GM20431 (cell line): ENCODE results near the gene SUSD3.

Source experiments
- in situ Hi-C: fragments of 300-500 bp; cut with MseI, MboI; formaldehyde crosslinking; loops from one replicate; pipeline ENCODE4 v1.15.0; 2020; ENCODE audit warnings: low sequenced_read_pairs; ENCODE audit not compliant: unreplicated experiment

Gene SUSD3

GRCh38 chr9:93028448-93029006, 30.0 kb upstream of the SUSD3 start:
- in situ Hi-C loops = no loop called here

GRCh38 chr9:93030642-93031628, 27.6 kb upstream of the SUSD3 start:
- in situ Hi-C loops = no loop called here

- in situ Hi-C loops = no loop called here
These were observed 26.7 kb upstream of the SUSD3 start for GRCh38 chr9:93031629-93032430.

DNA sequence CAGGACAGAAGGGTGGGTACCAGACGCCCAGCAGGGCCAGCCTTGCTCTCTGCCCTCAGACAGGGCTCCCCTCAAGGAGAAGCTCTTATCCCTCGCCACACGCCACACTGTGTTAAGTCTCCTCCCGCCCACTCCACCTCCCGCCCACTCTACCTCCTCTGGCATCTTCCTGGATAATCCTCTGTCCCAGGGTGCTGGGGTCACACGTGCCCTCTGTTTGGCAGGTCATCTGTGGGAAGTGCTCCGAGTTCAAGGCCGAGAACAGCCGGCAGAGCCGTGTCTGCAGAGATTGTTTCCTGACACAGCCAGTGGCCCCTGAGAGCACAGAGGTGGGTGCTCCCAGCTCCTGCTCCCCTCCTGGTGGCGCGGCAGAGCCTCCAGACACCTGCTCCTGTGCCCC, 26.0 kb upstream of the SUSD3 start:
- in situ Hi-C loops = no loop called here

DNA sequence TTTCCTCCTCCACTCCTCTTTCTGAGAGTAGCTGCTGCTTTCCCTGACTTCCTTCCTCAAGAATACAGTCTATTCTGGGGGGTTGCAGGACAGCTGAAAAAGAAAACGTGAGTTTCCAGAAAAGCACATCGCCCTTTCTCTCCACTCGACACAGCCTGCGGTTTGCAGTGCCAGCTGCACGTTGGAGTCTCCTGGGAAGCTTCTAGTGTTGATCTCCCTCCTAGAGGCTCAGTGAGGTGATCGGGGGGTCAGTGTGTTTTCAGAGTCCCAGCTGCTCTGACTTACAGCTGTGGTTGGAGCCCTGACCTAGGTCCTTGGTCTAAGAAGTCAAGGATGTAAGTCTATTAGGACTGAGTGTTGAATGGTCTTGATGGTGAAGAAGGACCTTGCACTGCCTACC, 25.0 kb upstream of the SUSD3 start:
- in situ Hi-C loops = no loop called here

DNA sequence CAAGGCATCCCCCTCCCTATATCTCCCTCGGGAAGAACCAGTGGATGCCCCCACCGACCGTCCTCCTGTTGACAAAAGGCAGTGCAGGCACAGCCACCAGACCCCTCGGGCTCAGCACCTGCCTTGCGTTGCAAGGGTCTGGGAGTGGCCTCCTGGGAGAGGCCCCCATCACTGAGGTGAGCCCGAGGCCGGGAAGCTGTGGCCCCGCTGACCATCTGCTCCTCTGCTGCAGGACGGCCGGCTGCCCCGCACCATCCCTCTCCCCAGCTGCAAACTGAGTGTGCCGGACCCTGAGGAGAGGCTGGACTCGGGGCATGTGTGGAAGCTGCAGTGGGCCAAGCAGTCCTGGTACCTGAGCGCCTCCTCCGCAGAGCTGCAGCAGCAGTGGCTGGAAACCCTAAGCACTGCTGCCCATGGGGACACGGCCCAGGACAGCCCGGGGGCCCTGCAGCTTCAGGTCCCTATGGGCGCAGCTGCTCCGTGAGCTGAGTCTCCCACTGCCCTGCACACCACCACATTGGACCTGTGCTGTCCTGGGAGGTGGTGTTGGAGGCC, 23.3 kb upstream of the SUSD3 start:
- in situ Hi-C loops = no loop called here

GRCh38 chr9:93035821-93036351, 22.6 kb upstream of the SUSD3 start:
- in situ Hi-C loops = no loop called here

DNA sequence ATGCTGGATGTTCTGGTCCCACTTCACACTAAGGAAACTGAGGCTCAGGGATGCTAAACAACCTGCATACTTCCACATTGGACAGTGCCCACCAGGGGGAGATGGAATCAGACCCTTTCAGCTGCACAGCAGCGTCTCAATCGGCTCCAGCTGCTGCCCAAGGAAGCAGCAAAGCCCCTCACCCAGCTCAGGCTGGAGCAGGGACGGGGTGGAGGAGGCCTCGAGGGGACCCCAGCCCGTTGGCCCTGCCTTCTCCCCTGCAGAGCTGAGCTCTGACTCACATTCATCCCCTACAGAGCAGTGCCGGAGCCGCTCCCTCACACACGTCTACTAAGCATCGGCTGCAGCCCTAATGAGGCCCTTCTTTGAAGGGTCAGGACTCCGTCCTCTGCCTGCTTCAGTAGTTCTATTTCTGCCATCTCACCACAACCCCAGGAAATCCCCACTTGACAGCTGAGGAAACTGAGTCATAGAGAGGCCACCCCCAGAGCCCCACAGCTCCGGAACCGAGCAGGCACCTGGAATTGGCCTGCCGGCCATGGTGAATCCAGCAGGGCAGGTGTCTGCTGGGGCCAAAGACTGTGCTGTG, 21.5 kb upstream of the SUSD3 start:
- in situ Hi-C loops = no loop called here

DNA sequence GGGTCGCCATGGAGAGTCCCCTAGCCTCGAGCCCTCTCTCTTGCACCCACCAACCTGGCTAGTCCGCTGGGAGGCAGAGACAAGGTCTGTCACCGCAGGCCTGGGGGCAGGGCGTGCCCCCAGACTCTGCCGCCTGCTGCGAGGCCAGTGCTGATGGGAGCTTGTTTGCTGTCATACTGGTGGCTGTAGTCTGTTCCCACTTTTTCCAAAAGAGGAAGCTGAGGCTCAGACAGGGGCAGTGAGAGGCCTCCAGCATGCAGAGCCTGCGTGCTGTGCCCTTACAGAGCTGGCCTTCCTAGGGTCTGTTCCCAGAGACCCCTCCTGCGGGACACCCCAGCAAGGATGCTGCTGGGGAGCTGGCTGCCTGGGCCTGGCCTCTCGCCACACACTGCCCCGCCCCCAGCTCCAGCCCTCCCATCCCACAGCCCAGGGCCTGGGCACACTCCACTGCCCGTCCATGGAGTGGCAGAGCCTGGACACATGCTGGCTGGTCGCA, 21.0 kb upstream of the SUSD3 start:
- in situ Hi-C loops = no loop called here

DNA sequence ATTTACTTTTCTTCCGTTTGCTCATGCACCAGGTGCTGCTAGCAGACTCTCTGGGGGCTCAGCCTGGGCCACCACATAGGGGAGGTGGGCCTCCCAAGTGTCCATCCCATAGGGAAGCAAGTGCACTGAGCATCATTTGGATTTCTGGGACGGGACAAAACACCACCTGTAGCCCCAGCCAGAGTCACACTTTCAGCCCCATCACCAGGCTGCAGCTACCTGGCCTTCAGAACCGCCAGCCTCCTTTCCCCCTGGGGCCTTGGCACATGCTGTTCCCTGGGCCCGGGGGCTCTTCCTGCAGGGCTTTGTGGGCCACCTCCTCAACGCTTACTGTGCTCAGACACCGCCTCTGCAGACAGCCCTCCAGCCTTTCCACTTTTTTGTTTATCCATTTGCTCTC, 19.6 kb upstream of the SUSD3 start:
- in situ Hi-C loops = no loop called here

DNA sequence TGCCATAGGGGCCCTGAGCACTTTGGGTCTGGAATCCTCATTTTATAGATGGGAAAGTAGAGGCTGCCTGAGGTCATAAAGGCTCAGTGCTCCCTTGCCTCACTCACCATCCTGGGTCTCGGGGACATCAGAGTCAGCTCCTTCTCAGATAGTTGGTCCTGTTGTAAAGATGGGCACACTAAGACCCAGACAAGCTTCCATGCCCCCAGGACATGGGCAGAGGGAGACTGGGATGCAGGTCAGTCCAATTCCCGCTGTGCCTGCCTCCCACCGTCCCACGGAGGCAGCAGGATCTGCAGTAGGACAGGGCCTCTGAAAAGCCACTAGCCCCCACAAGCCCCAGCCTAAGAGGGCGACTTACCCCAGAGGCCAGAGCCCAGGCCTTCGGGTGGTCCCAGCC, 19.0 kb upstream of the SUSD3 start:
- in situ Hi-C loops = no loop called here

- in situ Hi-C loops = no loop called here
These were observed 18.5 kb upstream of the SUSD3 start for GRCh38 chr9:93039976-93040375.

GRCh38 chr9:93040409-93040808, 18.1 kb upstream of the SUSD3 start:
- in situ Hi-C loops = no loop called here

DNA sequence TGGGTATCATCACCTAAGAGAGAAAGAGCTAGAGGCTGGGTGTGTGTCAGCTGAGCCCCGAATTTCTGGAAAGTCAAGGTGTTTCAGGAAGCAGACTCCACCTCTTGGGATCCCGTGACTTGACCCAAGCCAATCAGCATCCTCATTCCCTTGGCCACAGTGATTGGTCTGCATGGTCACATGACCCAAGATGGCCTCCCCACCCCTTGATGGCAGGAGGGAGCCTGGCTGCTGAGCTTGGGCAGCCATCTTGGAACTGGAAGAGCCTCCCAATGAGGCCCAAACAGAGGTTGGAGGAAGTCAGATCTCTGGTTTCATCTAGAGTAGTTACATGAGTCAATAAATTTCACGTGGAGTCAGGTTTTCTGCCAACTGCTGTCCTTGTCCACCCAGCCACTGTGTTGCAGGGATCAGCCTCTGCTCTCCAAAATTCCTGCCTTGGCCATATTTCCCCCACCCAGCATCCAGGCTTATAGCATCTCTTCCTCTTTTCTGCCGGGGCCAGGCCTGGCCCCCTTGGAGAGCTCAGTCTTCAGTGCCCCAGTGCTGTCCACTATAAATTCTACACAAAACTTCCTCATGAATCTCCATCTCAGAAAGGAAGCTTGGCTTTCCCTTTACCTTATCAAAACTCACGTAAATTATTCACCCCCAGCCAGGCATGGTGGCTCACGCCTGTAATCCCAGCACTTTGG, 17.2 kb upstream of the SUSD3 start:
- in situ Hi-C loops = no loop called here

- in situ Hi-C loops = no loop called here
These were observed 15.4 kb upstream of the SUSD3 start for GRCh38 chr9:93043122-93043521.

GRCh38 chr9:93045521-93045920, 13.0 kb upstream of the SUSD3 start:
- in situ Hi-C loops = no loop called here

DNA sequence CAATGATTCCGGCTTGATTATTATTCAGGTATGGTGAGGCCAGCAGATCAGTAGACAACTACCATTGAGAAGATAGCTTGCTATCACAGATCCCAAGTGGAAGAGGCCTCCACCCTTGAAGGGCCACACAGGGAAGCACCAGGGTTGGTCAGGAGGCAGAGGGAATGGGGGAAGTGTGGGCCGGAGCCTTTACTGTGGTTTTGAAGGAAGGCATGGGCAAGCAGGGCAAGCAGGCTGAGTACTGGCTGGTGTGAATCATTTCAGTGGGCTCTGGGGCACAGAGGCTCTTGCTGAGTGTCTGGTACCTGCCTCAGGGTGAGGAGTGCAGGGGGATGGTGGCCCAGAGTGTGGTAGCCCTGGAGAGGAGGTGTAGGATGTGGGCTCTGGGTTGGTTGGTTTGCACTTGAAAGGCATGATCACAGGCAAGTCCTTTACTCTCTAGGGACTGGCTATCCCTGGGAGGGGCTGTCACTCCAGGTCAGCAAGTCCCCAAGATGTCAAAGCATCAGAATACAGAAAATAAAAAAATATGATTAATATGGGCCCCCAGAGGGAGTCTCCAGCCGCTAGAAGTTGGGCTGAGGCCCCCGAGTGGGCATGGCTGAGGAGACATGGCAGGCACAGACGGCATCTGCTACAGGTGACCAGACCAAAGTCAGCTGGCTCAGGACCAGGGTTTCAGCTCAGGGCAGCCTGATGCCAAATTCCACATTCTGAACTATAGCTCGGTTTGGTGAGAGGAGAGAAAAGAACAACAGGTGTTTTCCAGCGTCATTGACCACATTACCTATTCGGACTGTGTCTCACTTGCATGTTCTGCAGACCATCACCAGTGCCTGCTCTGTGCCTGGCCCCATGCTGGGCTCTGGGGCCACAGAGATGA, 9.7 kb upstream of the SUSD3 start:
- in situ Hi-C loops = no loop called here

DNA sequence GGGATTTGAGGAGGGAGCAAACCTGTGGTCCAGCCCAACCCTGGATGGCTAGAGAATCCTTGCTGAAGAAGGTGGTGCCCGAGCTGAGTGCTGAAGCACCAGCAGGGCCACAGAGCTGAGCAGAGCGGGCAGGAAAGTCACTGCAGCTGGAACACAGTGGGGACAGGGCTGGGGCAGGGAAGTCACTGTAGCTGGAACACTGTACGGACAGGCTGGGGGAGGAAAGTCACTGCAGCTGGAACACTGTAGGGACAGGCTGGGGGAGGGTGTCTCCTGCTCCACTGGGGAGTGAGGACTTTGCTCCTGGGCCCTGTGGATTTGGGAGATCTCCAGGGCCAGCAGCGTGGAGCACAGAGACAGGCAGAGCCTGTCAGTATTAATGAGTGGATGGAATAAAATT, 9.0 kb upstream of the SUSD3 start:
- in situ Hi-C loops = no loop called here
